ENCODE data around the gene RUNX1. TPM values are rescaled to one million over a fixed set of nuclear protein-coding genes. Genes with fewer than 3 reads are reported as not detected.

RUNX1 gene
- total RNA-seq, 1 donor: 40.9 TPM

DNA sequence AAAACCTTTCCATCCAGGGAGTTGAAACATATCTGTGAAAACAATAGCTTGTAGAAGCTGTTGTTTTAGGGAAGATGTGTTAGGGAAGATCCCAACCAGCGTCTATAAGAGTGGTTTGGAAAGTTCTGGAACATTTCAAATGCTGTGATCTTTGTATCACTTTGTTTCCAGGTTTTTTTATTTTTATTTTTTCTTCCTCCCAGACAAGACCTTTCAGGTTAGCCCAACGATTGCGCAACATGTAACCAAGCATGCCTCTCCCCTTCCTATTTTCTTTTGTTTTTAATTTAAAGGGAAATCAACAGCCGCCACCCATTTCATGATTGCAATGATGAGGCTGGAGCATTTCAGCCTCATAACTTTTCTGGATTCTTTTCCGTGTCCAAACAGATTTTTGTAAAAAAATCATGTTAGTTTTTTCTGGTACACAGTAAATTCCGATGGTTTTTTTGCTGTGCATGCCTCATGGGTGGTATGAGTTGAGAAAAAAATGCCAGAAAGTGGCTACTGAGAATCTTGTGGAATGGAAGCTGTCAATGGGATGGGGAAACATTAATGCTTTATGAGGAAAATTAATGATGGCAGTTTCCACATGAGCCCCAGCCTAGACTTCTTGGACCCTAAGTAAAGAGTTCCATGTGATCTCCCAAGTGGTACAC is 109.3 kb downstream of the RUNX1 start:
- Histone ChIP-seq H3K4me2 (ENCODE audit: insufficient read depth, low read length) (no peak overlapping the region), H4K20me1 (ENCODE audit: insufficient read depth, low read length) (no peaks in the 10 kb centered on the region), H3K27me3 (ENCODE audit: insufficient read depth, low read length) (no peaks in the 10 kb centered on the region), H3K27ac (ENCODE audit: low read depth, low read length) (no peak overlapping the region), H3K4me3 (ENCODE audit: insufficient read depth, low read length) (no peak overlapping the region), H3K79me2 (ENCODE audit: insufficient read depth, low read length) (peaks cover 3% of the 10 kb centered on the region), H2AFZ (ENCODE audit: low read length) (no peak overlapping the region), H3K36me3 (ENCODE audit: insufficient read depth, low read length) (no peaks in the 10 kb centered on the region), H3K9me3 (ENCODE audit: low read depth, low read length) (no peaks in the 10 kb centered on the region), H3K4me1 (ENCODE audit: insufficient read depth, low read length) (peaks cover 39% of the 10 kb centered on the region)
- DNase-seq (ENCODE audit: insufficient read length, low spot score, missing footprints): no peak
- TF ChIP-seq, protein P1, sequence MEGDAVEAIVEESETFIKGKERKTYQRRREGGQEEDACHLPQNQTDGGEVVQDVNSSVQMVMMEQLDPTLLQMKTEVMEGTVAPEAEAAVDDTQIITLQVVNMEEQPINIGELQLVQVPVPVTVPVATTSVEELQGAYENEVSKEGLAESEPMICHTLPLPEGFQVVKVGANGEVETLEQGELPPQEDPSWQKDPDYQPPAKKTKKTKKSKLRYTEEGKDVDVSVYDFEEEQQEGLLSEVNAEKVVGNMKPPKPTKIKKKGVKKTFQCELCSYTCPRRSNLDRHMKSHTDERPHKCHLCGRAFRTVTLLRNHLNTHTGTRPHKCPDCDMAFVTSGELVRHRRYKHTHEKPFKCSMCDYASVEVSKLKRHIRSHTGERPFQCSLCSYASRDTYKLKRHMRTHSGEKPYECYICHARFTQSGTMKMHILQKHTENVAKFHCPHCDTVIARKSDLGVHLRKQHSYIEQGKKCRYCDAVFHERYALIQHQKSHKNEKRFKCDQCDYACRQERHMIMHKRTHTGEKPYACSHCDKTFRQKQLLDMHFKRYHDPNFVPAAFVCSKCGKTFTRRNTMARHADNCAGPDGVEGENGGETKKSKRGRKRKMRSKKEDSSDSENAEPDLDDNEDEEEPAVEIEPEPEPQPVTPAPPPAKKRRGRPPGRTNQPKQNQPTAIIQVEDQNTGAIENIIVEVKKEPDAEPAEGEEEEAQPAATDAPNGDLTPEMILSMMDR (IDR thresholded peaks at IDR 0.05; ENCODE audit: extremely low read depth, low read depth, low read length): no peak

DNA sequence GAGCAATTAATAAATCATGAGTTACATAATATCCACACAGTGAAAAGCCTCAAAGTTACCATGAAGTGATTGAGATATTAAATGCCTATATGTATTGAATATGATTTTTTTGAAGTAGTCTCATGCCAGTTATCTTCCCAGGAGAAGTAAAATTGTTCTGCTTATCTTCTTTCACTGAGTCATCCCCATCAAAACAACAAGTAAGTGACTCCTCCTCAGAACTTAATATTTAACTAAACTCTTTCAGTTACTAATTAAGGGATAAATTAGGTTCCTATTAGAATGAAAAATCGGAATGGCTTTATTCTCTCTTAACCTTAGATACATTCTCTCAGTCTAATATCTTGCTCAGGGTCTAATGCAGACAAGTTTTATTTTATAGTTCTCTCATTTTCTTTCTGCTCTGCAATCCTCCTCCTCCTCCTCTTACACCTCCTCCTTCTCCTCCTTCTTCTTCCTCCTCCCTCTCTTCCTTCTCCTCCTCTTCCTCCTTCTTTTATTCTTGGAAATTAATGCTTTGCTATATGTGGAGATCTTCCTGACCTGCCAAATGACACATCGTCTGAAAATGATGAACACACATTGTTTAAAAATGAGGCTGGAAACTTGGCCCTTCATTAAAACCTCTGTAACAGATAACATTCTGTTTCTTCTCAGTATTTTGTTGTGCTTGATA is 110.9 kb downstream of the RUNX1 start:
- Histone ChIP-seq H3K36me3 (ENCODE audit: insufficient read depth, low read length) (no peaks in the 10 kb centered on the region), H3K4me3 (ENCODE audit: insufficient read depth, low read length) (no peak overlapping the region), H3K27me3 (ENCODE audit: insufficient read depth, low read length) (no peaks in the 10 kb centered on the region), H3K4me2 (ENCODE audit: insufficient read depth, low read length) (peak overlapping the region; percentile 18), H3K27ac (ENCODE audit: low read depth, low read length) (peak overlapping the region; percentile 57), H3K4me1 (ENCODE audit: insufficient read depth, low read length) (peaks cover 39% of the 10 kb centered on the region), H3K79me2 (ENCODE audit: insufficient read depth, low read length) (peaks cover 3% of the 10 kb centered on the region), H2AFZ (ENCODE audit: low read length) (no peak overlapping the region), H4K20me1 (ENCODE audit: insufficient read depth, low read length) (no peaks in the 10 kb centered on the region), H3K9me3 (ENCODE audit: low read depth, low read length) (no peaks in the 10 kb centered on the region)
- no peak for DNase-seq (ENCODE audit: insufficient read length, low spot score, missing footprints)
- TF ChIP-seq, protein P1 (IDR thresholded peaks at IDR 0.05; ENCODE audit: extremely low read depth, low read depth, low read length): no peak

DNA sequence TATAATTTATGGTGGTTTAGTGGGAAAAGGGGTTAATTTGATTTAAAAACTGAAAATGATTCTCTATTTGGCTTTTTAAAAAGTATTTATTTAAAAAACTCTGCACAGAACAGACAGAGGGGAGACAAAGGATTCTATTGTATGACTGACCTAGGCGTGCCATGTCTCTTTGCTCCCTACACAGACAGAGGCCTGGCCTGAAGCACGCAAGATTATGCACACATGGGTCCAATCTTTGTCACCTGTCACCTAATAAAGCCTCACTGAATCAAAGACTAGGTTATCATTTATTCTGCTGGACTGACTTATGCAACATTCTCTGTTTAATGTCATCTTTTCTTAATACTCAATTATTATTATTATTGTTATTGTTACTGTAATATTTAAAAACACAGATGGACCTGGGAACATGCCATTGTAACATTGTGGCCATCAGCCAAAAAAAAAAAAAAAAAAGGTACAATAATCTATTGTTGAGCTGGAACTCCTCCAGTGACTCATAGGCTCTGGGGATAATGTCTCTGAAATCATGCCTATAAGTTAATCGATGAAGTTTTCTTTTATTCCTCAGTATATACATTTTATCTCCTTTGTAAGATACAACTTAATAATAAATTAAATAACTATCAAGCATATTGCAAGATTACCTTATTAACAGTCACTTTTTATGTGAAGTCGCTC is 112.1 kb downstream of the RUNX1 start:
- Histone ChIP-seq H3K9me3 (ENCODE audit: low read depth, low read length) (no peaks in the 10 kb centered on the region), H3K4me3 (ENCODE audit: insufficient read depth, low read length) (no peak overlapping the region), H3K27me3 (ENCODE audit: insufficient read depth, low read length) (no peaks in the 10 kb centered on the region), H2AFZ (ENCODE audit: low read length) (no peak overlapping the region), H3K79me2 (ENCODE audit: insufficient read depth, low read length) (peaks cover 3% of the 10 kb centered on the region), H3K4me1 (ENCODE audit: insufficient read depth, low read length) (peaks cover 39% of the 10 kb centered on the region), H3K4me2 (ENCODE audit: insufficient read depth, low read length) (peak overlapping the region; percentile 53), H4K20me1 (ENCODE audit: insufficient read depth, low read length) (no peaks in the 10 kb centered on the region), H3K27ac (ENCODE audit: low read depth, low read length) (no peak overlapping the region), H3K36me3 (ENCODE audit: insufficient read depth, low read length) (no peaks in the 10 kb centered on the region)
- TF ChIP-seq, protein P1 (IDR thresholded peaks at IDR 0.05; ENCODE audit: extremely low read depth, low read depth, low read length): no peak
- no peak for DNase-seq (ENCODE audit: insufficient read length, low spot score, missing footprints)

DNA sequence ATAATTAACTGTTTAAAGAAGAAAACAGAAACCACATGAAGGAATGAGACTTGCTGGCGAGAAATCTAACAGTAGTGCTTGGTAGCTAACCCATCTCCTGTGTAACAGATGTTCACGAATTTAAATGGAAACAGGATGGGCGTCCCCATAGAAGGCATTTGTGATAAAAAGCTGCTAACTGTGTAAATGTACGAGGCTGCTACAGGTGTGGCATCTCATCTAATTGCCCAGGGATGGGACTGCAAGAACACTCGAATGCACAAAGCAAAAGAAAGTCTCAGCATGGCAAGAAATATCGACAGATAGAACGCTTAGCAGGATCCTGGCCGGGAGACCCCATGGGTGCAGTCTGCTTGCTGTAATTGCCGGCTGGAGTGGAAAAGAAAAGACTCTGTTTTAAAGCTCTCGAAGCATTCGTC is 112.7 kb downstream of the RUNX1 start:
- H3K4me2 ChIP-seq (ENCODE audit: insufficient read depth, low read length): peak overlapping the region; percentile 53
- TF ChIP-seq, protein P1 (IDR thresholded peaks at IDR 0.05; ENCODE audit: extremely low read depth, low read depth, low read length): no peak
- no peaks in the 10 kb centered on the region for H3K36me3 ChIP-seq (ENCODE audit: insufficient read depth, low read length)
- no peaks in the 10 kb centered on the region for H4K20me1 ChIP-seq (ENCODE audit: insufficient read depth, low read length)
- no peaks in the 10 kb centered on the region for H3K9me3 ChIP-seq (ENCODE audit: low read depth, low read length)
- peaks cover 3% of the 10 kb centered on the region for H3K79me2 ChIP-seq (ENCODE audit: insufficient read depth, low read length)
- no peak overlapping the region for H3K27ac ChIP-seq (ENCODE audit: low read depth, low read length)
- H3K4me1 ChIP-seq (ENCODE audit: insufficient read depth, low read length): peaks cover 39% of the 10 kb centered on the region
- H2AFZ ChIP-seq (ENCODE audit: low read length): no peak overlapping the region
- no peak overlapping the region for H3K4me3 ChIP-seq (ENCODE audit: insufficient read depth, low read length)
- no peak for DNase-seq (ENCODE audit: insufficient read length, low spot score, missing footprints)
- no peaks in the 10 kb centered on the region for H3K27me3 ChIP-seq (ENCODE audit: insufficient read depth, low read length)

All from osteoblast (primary cell).